ENCODE data around the gene SP100.
A peak's percentile ranks its signal among the peaks of the same experiment; 100 is the strongest.

The SP100 gene

DNA sequence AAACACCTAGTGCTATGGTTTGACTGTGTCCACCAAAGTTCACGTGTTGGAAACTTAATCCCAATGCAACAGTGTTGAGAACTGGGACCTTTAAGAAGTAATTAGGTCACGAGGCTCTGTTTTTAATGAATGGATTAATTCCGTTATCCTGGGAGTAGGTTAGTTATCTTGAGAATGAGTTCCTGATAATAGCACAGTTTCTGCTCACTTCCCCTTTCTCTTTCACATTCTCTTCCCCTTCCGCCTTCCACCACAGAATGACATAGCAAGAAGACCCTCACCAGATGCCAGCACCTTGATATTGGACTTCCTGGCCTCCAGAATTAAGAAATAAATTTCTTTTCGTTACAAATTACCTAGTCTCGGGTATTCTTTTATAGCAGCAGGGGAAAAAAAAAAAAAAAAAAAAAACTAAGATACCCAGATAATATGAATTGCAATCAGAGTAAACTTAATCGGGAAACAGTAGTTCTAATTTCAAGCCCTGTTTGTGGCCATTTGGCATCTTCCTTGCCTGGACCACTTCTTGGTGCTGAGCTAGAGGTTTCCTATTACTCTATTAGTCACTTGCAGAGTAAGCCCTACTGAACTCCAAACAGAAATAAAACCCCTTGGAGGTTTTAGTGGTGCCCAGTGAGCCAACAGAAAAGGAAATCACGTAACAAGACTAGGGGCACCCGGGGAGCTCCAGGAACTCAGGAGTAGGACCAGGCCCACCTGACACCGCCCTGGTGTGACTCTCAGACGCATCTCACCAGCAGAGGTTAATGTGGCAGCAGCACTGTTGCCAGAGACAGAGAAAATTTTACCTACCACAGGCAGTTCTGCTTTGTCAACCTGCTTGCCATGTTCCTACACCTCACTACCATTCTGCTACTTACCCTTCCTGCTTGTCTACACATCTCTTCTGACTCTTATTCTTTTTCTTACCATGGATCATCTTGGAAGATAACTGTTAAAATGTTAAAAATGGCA is 149.1 kb downstream of the SP100 start:
- Mint-ChIP-seq H3K27ac (no peak overlapping the region), H3K4me1 (ENCODE audit: low read depth) (peaks cover 4% of the 10 kb centered on the region), H3K9me3 (peaks cover 4% of the 10 kb centered on the region), H3K27me3 (ENCODE audit: low read depth) (peaks cover 3% of the 10 kb centered on the region), H3K4me3 (no peak overlapping the region), H3K36me3 (ENCODE audit: low read depth) (peaks cover 4% of the 10 kb centered on the region)
- no peak for DNase-seq (ENCODE audit: low spot score)

DNA sequence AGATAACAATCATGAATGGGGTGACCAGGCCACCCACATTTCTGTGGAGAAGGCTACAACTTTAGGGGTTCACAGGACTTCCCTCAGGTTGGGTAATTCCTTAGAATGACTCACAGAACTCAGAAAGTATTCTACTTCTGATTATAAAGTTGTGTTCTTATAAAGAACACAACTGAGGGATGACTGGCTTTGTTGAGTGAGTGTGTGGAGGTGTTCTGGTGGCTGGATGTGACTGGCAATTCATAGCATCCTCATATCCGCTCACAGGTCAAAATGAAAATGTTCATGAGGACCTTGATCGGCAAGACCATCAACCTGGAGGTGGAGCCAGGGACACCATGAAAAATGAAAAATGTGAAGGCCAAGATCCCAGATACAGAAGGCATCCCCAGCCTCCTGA is 153.3 kb downstream of the SP100 start:
- H3K36me3 Mint-ChIP-seq (ENCODE audit: low read depth): peaks cover 22% of the 10 kb centered on the region
- H3K27me3 Mint-ChIP-seq (ENCODE audit: low read depth): no peaks in the 10 kb centered on the region
- no peak overlapping the region for H3K4me3 Mint-ChIP-seq
- H3K27ac Mint-ChIP-seq: no peak overlapping the region
- H3K9me3 Mint-ChIP-seq: peaks cover 29% of the 10 kb centered on the region
- DNase-seq (ENCODE audit: low spot score): peak; percentile 15
- H3K4me1 Mint-ChIP-seq (ENCODE audit: low read depth): peaks cover 2% of the 10 kb centered on the region

DNA sequence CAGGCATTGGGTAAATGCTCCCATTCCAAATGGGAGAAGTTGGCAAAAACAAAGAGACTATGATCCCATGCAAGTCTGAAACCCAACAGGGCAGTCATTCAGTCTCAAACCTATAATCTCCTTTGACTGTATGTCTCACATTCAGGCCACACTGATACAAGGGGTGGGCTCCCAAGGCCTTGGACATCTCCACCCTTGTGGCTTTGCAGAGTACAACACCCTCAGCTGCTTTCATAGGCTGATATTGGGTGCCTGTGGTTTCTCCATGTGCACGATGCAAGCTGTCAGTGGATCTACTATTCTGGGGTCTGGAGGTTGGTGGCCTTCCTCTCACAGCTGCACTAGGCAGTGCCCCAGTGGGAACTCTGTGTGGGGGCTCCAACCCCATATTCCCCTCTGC is 155.0 kb downstream of the SP100 start:
- H3K4me3 Mint-ChIP-seq: no peak overlapping the region
- peaks cover 5% of the 10 kb centered on the region for H3K4me1 Mint-ChIP-seq (ENCODE audit: low read depth)
- DNase-seq (ENCODE audit: low spot score): no peak
- H3K36me3 Mint-ChIP-seq (ENCODE audit: low read depth): peaks cover 26% of the 10 kb centered on the region
- H3K27ac Mint-ChIP-seq: no peak overlapping the region
- no peaks in the 10 kb centered on the region for H3K27me3 Mint-ChIP-seq (ENCODE audit: low read depth)
- peaks cover 40% of the 10 kb centered on the region for H3K9me3 Mint-ChIP-seq

DNA sequence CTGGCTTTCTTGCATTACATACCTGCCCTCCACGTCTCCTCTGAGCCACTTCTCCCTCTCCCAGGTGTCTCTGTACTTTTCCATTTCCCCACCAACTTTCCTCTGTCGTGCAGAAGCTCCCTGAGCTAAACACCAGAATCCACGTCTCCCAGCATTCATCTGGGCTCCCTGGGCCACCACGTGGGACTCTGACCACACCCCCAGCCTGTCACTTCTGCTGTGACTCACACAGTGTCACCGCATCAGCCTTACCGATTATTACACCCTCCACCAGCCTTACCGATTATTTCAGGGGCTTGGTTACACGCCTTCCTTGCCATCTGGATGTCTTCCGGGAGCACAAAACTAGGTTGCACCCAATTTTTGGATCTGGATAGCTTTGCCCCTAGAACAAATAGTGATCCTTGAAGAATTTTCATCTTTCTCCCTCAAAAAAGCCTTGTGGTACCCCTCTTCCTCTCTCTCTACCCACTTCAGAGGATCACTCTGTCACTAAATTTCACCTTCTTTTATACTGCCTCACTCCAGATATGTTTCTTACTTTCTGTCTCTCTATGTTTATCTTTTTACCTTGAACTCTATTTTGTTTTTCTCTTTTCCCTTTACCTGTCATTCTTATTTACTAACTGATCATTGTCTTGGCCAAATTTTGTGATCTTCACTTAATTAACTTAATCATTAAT is 159.8 kb downstream of the SP100 start:
- Mint-ChIP-seq H3K4me3 (no peak overlapping the region), H3K27ac (peak overlapping the region; percentile 42), H3K36me3 (ENCODE audit: low read depth) (peaks cover 16% of the 10 kb centered on the region), H3K4me1 (ENCODE audit: low read depth) (peaks cover 6% of the 10 kb centered on the region), H3K9me3 (peaks cover 31% of the 10 kb centered on the region), H3K27me3 (ENCODE audit: low read depth) (no peaks in the 10 kb centered on the region)
- DNase-seq (ENCODE audit: low spot score): no peak

DNA sequence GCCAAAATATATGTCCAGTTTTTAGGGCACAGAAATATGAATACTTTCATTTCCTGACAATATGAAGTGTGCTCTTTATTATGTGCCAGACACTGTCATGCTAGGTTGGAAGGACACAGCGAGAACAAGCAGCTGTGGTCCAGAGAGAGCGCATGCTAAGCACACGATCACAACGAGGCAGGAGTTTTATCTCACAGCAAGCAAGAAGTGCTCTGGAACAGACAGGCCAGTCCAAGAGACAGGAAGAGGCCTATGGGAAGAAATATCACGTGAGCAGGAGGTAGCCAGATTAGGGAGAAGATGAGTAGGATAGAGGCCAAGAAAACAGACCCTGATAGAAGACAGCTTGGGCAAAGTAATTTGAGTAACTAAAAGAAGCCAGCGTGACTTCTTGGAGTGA is 161.1 kb downstream of the SP100 start:
- Mint-ChIP-seq H3K9me3 (peaks cover 26% of the 10 kb centered on the region), H3K27ac (no peak overlapping the region)

DNA sequence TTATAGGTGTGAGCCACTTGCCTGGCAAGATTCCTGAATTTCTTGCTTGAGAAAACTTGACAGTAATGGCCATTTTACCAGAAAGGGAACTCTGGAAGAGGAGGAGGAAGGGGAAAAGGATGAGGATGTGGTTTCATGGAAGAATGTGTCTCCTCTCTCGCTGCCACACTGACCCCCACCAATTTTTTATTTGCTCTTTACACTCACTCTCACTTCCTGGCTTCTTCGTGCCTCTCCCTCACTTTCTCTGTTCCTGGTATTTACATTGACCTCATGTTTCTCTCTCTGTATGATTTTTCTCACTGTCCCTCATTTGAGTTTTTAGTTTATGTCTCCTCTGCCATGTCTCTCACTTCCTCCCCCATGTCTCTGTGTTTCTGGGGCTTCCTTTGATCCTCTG is 162.1 kb downstream of the SP100 start:
- Mint-ChIP-seq H3K4me3 (no peak overlapping the region), H3K4me1 (ENCODE audit: low read depth) (peaks cover 16% of the 10 kb centered on the region), H3K36me3 (ENCODE audit: low read depth) (peaks cover 15% of the 10 kb centered on the region), H3K27me3 (ENCODE audit: low read depth) (no peaks in the 10 kb centered on the region), H3K9me3 (peaks cover 35% of the 10 kb centered on the region), H3K27ac (no peak overlapping the region)
- no peak for DNase-seq (ENCODE audit: low spot score)

More for the DNA sequence above, 161.1 kb downstream of the SP100 start:
- DNase-seq (ENCODE audit: low spot score): no peak
- no peaks in the 10 kb centered on the region for H3K27me3 Mint-ChIP-seq (ENCODE audit: low read depth)
- peaks cover 8% of the 10 kb centered on the region for H3K36me3 Mint-ChIP-seq (ENCODE audit: low read depth)
- H3K4me1 Mint-ChIP-seq (ENCODE audit: low read depth): peaks cover 7% of the 10 kb centered on the region
- no peak overlapping the region for H3K4me3 Mint-ChIP-seq

DNA sequence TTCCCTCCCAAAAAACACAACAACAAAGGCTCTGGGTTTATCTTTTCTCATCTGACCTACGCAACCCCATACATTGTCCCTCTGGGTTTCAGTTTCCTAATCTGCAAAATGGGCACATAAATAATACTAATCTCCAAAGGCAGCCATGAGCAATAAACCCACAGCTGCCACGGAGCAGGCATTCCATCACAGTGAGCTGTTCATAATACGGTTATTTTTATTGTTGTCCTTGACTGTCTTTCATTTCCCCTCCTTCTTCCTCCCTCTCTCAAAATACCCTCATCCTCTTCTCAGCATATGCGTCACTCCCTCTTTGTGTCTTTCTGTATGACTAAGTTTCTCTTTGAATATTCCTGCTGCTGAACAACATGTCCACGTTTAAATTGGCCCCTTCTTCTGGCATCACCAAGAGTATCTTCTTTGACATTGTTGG is 166.9 kb downstream of the SP100 start:
- H3K4me1 Mint-ChIP-seq (ENCODE audit: low read depth): peaks cover 26% of the 10 kb centered on the region
- H3K36me3 Mint-ChIP-seq (ENCODE audit: low read depth): peaks cover 11% of the 10 kb centered on the region
- peak; percentile 57 for DNase-seq (ENCODE audit: low spot score)
- H3K27ac Mint-ChIP-seq: peak overlapping the region; percentile 56
- no peaks in the 10 kb centered on the region for H3K27me3 Mint-ChIP-seq (ENCODE audit: low read depth)
- peaks cover 12% of the 10 kb centered on the region for H3K9me3 Mint-ChIP-seq
- H3K4me3 Mint-ChIP-seq: peak overlapping the region; percentile 52

DNA sequence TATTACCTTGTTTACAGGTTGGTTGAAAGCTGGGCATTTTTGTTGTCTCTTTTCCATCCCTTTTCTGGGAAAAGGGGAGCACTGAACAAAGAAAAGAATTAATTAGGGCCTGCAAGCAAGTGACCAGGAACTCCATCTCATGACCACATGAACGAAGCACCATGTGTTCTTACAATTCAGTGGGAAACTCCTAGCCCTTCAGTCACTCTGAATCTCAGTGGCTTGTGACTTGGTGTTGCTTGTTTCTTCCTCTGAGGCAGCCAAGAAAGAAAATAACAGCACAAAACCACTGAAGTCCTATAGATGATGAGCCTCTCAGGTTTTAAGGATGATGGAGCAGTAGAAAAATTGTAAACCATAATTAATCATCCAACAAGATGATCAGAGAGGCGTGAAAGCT is 167.6 kb downstream of the SP100 start:
- H3K36me3 Mint-ChIP-seq (ENCODE audit: low read depth): peaks cover 13% of the 10 kb centered on the region
- H3K4me1 Mint-ChIP-seq (ENCODE audit: low read depth): peaks cover 26% of the 10 kb centered on the region
- H3K27ac Mint-ChIP-seq: peak overlapping the region; percentile 28
- no peak overlapping the region for H3K4me3 Mint-ChIP-seq
- DNase-seq (ENCODE audit: low spot score): no peak
- H3K27me3 Mint-ChIP-seq (ENCODE audit: low read depth): no peaks in the 10 kb centered on the region
- H3K9me3 Mint-ChIP-seq: peaks cover 18% of the 10 kb centered on the region

DNA sequence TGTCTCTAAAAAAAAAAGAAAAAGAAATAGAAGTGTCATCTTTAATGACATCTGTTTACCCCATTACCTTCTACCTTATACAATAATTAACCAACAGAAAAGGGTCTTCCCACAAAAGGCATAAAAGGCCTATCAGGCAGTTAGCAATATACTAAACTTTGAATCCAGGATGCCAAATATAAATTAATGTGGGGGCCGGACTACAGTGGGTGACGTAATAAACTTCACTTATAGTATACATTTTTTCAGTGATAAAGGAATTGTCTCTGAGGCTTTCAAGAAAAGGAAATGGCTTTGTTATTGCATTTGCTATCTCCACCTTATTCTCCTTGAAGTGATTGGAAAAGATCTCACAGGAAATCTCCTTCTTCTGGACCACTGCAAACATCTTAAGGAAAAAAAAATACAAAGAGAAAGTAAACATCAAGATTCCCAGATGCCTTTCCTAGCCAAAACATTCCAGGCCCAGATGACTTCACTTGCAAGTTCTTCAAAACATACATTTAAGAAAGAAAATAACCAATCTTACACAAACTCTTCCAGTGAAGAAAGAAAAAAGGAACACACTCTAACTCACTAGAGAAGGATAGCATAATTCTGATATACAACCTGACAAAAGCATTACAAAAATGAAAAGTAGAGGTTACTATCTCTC is 170.5 kb downstream of the SP100 start:
- Mint-ChIP-seq H3K27me3 (ENCODE audit: low read depth) (no peaks in the 10 kb centered on the region), H3K4me3 (no peak overlapping the region), H3K4me1 (ENCODE audit: low read depth) (peaks cover 38% of the 10 kb centered on the region), H3K9me3 (peaks cover 27% of the 10 kb centered on the region), H3K27ac (no peak overlapping the region), H3K36me3 (ENCODE audit: low read depth) (peaks cover 22% of the 10 kb centered on the region)
- no peak for DNase-seq (ENCODE audit: low spot score)

DNA sequence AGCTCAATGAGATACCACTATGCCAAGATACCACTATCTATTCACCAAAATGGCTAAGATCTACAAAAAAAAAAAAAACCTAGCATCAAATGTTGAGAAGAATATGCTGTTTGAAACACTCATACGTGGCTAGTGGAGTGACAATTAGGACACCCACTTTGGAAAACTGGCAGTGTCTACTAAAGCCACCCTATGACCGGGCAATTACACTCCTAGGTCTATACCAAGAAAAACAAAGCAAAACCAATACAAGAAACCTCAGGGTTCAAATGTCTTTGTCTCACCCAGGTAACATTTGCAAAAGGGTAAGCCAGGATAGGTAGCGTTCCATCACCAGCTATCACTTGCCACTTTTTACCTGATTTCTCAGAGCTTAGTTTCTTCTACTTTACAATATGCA is 173.0 kb downstream of the SP100 start:
- Mint-ChIP-seq H3K4me3 (no peak overlapping the region), H3K27me3 (ENCODE audit: low read depth) (no peaks in the 10 kb centered on the region), H3K36me3 (ENCODE audit: low read depth) (peaks cover 13% of the 10 kb centered on the region), H3K9me3 (peaks cover 15% of the 10 kb centered on the region), H3K4me1 (ENCODE audit: low read depth) (peaks cover 38% of the 10 kb centered on the region), H3K27ac (no peak overlapping the region)
- DNase-seq (ENCODE audit: low spot score): no peak

DNA sequence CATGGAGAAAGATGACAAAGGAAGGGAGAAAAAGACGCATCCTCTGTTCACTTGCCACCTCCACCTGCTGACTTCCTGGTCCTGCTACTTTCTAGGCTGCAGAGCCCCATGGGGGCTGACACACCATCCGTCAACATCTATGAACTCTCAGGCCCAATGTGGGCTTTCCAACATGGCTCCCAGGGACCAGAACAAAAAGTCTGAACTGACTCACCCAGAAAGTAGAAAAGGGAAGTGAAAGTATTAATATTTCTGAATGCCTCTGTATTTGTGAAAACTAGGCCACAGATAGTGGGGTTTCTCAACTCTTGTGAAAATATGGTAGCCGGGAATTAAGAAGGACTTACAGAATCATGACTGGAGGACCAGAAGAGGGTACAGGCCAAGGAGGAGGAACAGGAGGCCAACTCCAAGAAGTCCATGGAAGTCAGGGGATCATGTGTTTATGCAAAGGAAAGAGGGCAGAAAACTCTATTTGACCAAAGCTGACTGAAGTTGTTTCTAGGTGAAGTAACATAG is 173.6 kb downstream of the SP100 start:
- Mint-ChIP-seq H3K36me3 (ENCODE audit: low read depth) (peaks cover 13% of the 10 kb centered on the region), H3K27me3 (ENCODE audit: low read depth) (no peaks in the 10 kb centered on the region), H3K4me3 (no peak overlapping the region), H3K27ac (peak overlapping the region; percentile 74), H3K4me1 (ENCODE audit: low read depth) (peaks cover 40% of the 10 kb centered on the region), H3K9me3 (peaks cover 15% of the 10 kb centered on the region)
- DNase-seq (ENCODE audit: low spot score): no peak

DNA sequence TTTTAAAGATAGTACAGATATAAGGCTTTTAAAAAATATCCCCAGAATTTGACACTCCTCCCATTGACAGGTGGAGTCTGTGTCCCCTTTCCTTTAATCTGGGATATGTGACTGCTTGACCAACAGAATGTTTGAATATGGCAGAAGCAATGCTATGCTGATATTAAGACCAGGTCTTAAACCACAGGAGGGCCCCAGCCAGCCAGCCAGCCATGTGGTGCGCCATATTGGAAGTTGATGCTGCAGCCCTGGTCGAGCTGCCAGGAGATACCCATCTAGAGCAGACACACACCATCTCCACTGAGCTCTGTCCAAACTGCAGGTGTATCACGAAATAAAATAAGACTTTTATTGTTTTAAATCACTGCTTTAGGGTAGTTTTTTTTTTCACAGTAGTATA is 174.3 kb downstream of the SP100 start:
- Mint-ChIP-seq H3K9me3 (peaks cover 15% of the 10 kb centered on the region), H3K27me3 (ENCODE audit: low read depth) (no peaks in the 10 kb centered on the region), H3K36me3 (ENCODE audit: low read depth) (peaks cover 11% of the 10 kb centered on the region), H3K4me1 (ENCODE audit: low read depth) (peaks cover 40% of the 10 kb centered on the region), H3K27ac (no peak overlapping the region), H3K4me3 (no peak overlapping the region)
- no peak for DNase-seq (ENCODE audit: low spot score)

DNA sequence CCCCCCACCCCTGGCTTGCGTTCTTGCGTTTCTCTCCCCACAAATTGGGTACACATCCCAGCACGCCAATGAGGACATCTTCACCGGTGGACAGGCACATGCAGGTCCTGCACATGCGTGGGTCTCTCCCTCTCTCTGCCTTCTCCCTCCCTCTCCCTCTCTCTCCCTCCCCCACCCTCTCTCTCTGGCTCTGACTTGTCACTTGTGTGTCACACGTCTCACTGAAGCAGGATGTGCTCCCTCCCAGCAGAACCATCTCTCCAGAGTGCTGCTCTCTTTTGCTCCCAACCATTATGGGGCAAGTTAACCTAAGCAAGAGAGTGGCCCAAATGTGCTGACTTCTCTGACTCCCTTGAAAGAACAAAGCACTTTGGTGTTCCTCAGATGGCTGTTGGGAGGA is 175.8 kb downstream of the SP100 start:
- Mint-ChIP-seq H3K4me1 (ENCODE audit: low read depth) (peaks cover 41% of the 10 kb centered on the region), H3K9me3 (peaks cover 15% of the 10 kb centered on the region), H3K36me3 (ENCODE audit: low read depth) (peaks cover 17% of the 10 kb centered on the region), H3K27me3 (ENCODE audit: low read depth) (no peaks in the 10 kb centered on the region), H3K27ac (peak overlapping the region; percentile 62), H3K4me3 (no peak overlapping the region)
- DNase-seq (ENCODE audit: low spot score): no peak

DNA sequence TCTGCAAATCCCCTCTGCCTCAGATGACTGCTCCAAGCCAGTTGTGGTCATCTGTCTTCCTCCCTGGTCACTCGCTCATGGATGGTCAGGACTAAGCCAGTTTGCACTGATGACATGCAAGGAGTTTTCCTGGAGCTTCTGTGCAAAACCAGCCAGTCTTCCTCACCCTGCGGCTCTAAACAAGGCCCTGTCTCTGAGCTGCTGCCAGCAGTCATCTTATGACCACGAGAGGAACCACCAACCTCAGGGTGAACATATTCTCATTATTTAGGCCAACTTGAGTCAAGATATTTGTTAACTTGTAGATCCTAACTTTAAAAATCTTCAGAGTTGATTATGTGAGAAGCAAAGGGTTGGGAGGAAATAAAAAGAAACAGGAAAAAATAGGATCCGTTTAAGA is 176.8 kb downstream of the SP100 start:
- Mint-ChIP-seq H3K9me3 (peaks cover 15% of the 10 kb centered on the region), H3K36me3 (ENCODE audit: low read depth) (peaks cover 19% of the 10 kb centered on the region), H3K4me1 (ENCODE audit: low read depth) (peaks cover 44% of the 10 kb centered on the region), H3K27ac (peak overlapping the region; percentile 58), H3K4me3 (peak overlapping the region; percentile 45), H3K27me3 (ENCODE audit: low read depth) (no peaks in the 10 kb centered on the region)
- DNase-seq (ENCODE audit: low spot score): no peak
